Right ventricle myocardium superior (tissue), 1 donor: ENCODE data around the gene UVSSA. TPM values are rescaled to one million over a fixed set of nuclear protein-coding genes. Genes with fewer than 3 reads are reported as not detected.

Source experiments
- ATAC-seq: fragments of 200-7000 bp; cut with Tn5 transposase; one replicate; pipeline ENCODE4 v1.9.1; 2020; ENCODE audit warnings: mild to moderate bottlenecking; ENCODE audit not compliant: poor library complexity
- DNase-seq: peaks from one replicate; pipeline ENCODE4 v3.0.0-alpha.2; 2020
- intact Hi-C: fragments of 100-400 bp; cut with DNase I; formaldehyde crosslinking; loops from one replicate; pipeline ENCODE4 v1.11.2; 2022
- total RNA-seq: library from RNA; stranded (reverse); fragmentation: NEBNext Ultra II Directional; extraction: Animal tissue kit (Norgen Biotek cat#: 25700); gene quantifications from one replicate; pipeline ENCODE4 v1.2.1, GENCODE V29; 2021
- donor health status: DM: no; HTN: yes; CAD: no; lungs with severe emphysema.

The UVSSA gene
- total RNA-seq, 1 donor from 2014 or later, result 6.7 TPM

DNA sequence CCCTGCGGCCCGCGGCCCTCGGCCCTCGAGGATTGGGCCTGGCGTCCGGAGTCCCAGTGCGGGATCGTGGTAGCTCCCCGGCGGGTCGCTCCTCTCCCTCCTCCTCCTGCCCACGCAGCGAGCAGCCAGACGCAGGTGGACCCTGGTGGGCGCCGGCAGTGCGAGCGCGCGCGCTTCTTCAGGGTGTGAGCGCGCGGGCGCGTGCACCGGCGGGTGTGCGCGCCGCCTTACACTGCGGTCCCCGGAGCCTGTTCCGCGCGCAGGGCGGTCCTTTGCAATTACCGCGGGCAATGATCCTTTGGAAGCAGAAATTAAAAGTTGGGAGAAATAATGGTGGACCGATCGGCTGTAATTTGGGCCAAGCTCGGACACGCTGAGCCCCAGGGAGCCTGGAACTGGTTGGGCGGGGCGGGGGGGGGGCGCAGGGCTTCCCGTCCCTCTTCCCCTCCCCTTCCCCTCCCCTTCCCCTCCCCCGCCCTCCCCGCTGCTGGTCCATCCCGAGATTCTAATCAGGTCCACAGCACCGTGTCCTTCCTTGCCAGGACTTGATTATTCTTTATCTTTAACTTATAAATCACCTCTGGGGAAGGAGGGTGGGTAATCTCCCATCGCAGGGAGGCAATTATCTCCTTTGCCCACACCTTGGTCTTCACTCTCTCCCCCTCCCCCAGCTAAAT is 60.8 kb downstream of the UVSSA start:
- intact Hi-C loops, result no loop called here
- ATAC-seq (no peak), DNase-seq (peak; percentile 30)

DNA sequence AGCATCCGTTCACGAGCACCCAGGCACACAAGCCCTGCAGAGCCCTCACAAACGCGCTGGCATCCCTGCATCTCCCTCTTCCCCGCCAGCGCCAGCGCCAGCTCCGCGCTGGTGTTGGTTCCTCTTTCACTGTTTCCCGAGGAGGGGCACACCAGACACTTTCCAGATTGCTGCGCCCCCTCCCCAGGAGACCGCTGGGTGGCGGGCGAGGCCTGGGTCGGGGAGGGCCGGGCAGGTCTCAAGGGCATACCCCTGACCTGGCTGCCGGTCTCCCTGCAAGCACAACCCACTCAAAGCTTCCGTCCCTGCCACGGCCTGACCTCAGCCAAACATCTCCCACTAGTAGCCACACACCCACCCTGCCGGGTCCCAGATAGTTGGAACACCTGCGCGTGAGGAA is 61.4 kb downstream of the UVSSA start:
- ATAC-seq (no peak), DNase-seq (peak; percentile 14)
- intact Hi-C loops, result no loop called here

DNA sequence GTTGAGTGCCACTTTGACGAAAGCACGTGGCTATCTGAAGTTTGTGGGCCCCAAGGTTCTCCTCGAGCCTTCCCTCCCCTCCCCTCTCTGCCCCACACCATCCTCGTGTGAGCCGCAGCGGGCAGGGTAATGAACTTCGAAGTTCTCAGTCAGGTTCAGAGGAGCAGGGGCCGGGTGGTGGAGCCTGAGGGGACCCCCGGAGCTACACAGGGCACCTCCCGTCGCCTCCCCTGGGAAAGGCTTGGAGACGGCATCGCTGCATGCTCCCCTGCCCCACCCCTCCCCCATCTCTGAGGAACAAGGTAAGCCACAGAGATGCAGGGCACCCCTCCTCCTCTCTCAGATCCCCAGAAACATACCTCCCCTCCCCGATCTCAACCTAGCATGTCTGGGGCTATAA is 62.1 kb downstream of the UVSSA start:
- DNase-seq (no peak), ATAC-seq (no peak)
- intact Hi-C loops, result no loop called here

DNA sequence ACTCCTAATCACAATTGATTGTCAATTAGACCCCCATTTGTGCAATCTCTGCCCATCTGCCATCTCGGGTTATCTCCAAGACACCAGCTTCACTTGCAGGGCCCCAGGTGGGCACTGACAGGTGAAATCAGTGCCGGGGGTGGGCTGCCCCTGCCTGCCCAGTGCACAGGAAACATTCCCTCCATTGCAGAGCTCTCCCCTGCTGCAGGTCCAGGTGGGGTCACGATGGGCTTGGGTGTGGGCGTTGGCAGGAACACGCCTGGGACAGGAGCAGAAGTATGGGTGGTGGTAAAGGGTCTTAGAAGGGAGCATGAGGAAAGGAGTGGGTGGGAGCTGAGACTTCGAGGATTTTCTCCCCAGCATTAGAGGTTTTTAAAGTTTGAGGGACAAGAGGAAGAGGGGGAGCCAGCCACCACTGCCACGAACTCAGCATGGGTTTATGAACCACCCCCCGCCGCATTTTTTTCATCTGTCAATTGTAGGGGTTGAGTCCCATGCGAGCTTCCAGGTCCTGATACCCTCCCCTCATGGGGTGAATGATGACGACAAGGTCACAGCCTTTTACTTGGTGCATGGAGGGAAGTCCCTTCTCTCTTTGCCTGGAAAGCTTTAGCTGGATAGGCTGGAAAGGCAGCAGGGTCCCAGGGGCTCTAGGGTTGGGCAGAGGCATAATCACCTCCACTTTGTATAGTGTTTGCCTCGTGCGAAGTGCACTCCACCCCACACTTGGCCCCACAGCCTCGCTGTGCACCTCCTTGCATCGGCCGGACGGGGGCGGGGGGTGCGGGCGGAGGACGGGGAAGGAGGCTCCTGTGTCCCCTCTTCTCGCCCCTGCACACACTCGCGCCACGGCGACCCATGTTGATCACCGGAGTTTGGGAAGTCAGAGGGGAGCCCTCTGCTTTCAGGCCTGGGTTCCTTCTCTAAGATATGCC is 62.8 kb downstream of the UVSSA start:
- DNase-seq (peak; percentile 24), ATAC-seq (no peak)
- intact Hi-C loops, result no loop called here

DNA sequence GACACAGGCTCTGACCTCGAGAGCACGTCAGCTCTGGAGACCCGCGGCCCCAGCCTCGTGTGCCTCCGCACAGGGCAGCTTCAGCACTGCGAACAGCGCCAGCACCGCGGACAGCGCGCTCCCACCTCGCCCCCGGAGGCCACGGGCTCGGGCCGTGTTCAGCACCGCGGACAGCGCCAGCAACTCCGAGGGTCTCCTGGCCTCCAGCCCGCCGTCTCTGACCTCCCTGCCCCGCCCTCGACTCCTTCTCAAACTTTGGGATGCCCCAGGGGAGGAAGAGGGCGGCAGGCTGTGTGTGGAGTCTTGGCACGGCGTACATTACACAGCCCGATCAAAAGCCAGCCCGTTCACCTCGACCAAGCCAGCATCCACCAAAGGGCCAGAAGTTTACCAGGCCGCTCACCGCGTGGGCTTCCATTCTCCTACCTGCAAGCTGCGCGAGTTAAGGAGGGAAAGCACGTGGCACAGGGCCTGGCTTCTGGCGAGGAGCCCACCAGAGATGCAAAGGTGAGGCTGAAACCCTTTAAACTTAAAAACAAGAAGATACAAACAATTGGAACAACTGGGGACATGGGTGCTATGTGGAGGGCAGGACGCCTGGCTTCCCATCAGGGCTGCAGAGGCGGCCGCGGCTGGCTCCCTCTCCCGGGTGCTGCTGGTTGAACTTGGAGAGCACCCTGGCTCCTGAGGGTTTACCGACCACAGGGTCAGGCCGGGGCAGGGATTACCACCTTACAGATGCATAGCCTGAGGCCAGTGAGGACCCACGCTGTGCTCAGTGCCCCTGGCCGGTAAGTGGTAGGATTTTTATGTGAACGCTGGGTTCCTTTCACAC is 63.7 kb downstream of the UVSSA start:
- DNase-seq (peak; percentile 70), ATAC-seq (peak; percentile 82)
- intact Hi-C loops, result no loop called here

DNA sequence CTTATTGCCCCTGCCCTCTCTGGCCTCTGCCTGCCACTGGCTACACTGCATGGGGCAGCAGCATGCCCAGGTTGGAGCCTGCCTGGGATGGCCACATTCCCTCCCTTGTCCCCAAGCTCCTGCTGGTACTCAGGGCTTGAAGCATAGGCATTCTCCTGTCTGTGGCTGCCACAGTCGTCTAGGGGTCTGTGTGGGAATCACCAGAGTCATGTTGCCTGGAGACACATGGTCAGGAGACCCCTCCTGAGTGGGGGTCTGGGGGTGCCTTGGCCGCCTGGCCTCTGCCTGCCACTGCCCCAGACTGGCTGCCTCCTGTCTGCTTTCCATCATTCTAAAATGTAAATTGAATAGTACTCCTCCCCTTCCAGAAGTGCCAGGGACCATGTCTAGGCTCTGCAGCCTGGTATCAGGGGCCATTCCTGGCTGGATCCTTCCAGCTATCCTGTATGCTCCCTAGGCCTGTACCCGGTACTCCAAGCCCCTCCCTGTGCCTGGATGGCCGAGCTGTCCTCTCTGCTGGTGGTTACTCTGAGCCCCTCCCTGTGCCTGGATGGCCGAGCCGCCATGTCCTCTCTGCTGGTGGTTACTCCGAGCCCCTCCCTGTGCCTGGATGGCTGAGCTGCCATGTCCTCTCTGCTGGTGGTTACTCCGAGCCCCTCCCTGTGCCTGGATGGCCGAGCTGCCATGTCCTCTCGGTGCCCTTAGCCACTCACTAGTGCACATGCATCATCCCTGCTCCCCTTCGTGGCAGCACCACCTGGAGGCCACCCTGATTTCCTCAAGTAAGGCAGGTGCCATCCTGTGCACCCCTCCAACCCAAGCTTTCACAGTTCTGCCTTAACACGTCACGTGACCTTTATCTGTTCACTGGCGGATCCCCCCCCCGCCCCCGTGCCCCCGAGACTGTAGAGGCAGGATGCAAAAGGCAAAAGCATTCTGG is 64.7 kb downstream of the UVSSA start:
- no peak for ATAC-seq
- peak; percentile 19 for DNase-seq
- intact Hi-C loops, result no loop called here

DNA sequence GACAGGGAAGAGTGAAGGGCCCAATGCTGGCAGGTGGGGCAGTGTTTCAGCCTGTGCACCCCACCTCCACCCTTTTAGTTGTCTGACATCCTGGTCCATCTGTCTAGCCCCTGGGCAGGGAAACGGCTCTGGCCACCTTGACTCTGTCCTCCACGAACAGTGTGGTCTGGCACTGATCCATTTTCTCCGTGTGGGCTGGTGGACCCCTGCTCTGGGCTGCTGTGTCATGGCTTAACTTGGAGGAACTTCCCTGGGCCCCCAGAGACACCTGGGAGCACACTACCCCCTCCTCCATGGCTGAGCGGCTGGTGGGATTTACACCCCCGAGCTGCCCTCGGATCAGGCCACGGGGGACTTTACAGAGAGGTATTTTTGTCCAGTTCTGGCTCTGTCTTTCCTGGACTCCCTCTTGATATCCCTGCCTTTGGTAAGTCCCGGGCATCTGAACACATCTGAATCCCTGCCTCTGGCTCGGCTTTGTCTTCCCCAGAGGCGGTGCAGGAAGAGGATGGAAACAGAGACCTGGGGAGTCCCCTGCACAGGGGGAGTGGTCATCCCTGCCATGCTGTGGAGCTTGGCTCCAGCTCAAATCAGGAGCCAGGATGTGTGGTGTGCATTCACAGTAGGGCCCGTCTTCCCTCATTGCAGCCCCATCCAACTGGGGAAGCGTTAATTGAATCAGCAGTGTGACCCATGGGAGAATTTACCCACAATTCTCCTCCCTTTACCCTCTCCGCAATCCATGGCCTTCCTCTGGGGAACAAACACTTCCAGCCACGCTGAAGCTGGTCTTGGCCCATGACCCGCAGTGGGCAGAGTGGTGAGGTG is 65.6 kb downstream of the UVSSA start:
- intact Hi-C loops, result no loop called here
- DNase-seq (no peak), ATAC-seq (no peak)

DNA sequence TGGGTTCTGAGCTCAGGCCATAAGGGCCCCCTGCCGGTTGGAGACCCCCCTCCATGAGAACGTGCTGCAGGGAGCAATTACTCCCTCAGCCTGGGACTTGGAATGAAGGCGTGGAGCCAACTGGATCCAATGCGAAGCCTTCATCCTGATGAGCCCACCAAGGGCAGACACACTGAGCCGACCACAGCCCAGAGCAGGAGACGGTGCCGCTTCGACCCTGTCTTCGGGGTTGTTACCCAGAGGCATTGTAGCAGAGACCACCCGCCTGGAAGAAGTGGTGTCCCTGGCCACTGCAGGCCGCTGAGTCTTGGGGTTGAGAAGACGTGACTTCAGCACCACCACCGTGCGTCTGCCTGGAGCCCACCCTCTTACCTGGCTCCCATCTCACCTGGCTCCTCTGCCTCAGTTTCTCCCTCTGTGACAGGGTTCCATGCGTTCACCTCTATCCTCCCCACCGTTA is 66.2 kb downstream of the UVSSA start:
- intact Hi-C loops, result no loop called here
- DNase-seq (peak; percentile 16), ATAC-seq (no peak)

DNA sequence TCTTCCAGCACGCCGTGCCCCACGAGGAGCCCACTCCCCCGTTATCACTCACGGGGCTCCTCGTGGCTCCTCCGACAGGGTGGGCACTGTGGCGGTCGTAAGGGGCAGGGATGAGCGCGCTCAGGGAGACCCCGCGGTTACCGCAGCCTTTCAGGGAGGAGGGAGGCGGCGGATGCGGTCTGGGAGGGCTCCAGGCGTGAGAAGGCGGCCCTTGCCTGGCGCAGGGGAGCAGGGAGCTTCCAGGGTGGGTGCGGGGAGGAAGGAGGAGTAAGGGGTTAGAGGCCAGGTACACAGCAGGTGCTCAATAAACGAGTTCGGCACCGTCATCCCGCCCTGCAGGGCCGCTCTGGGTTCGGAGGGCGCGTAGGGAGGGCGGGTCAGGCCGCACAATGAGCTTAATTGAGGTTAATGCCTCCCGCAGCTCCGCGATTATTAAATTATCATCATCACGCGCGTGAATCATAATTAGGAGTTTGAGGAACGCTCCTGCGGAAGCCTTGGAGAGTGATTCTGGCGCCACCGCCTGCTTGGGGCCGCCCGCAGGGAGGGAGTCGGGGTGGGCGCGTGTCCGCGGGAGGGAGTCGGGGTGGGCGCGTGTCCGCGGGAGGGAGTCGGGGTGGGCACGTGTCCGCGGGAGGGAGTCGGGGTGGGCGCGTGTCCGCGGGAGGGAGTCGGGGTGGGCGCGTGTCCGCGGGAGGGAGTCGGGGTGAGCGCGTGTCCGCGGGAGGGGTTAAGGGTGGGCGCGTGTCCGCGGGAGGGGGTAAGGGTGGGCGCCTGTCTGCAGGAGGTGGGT is 66.9 kb downstream of the UVSSA start:
- peak; percentile 15 for DNase-seq
- ATAC-seq, result no peak
- intact Hi-C loops, result no loop called here

DNA sequence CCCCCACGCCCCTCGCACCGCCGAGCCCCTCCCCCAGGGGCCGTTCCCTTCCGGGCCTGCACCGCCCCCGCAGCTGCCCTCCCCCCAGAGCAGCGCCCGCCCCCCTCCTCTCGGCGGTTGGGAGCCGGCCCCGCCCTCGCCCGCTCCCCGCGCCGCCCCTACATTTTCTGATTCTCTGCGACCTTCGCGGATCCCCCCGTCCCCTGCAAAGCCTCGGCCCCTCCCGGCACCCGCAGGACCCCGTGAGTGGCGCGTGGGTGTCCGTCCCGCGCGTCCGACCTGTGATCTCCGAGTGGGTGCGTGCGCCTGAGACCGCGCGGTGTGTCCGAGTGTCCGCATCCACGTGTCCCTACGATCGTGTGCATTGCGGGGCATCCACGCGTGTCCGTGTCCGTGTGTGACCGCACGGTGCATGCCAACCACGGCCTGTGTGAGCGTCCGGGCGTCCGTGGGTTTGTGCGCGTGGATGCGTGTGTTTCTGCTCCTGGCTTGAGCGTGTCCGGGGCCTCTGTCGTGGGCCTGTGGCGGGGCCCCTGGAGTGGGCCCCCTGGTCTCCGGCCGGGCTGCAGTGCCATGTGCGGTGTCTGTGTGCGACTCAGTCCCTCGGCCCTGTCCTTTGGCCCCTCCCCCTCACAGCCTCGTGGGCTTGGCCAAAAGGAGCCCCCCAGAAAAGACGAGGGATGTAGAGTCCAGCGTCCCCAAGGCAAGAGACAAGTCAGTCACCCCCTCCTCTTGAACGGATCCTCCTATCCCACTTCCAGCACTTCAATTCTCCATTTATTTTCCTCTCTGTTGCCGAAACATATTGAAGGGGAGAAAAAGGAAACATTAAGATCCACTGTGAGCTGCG is 68.0 kb downstream of the UVSSA start:
- DNase-seq (peak; percentile 21), ATAC-seq (no peak)
- intact Hi-C loops, result no loop called here

DNA sequence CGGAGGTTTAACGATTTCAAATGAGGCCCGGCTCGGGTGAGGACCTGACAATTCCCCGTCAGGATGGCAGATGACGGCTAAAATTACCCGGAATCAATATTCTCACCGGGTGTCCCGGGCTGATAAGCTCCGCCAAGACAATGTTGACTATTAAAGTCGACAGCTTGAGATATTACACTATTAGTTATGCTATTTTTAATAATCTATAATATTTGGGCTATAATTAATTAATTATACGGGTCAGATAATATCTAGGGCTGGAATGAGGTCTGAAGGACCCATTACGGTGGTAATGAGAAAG is 68.6 kb downstream of the UVSSA start:
- intact Hi-C loops, result no loop called here
- ATAC-seq, result no peak
- no peak for DNase-seq

DNA sequence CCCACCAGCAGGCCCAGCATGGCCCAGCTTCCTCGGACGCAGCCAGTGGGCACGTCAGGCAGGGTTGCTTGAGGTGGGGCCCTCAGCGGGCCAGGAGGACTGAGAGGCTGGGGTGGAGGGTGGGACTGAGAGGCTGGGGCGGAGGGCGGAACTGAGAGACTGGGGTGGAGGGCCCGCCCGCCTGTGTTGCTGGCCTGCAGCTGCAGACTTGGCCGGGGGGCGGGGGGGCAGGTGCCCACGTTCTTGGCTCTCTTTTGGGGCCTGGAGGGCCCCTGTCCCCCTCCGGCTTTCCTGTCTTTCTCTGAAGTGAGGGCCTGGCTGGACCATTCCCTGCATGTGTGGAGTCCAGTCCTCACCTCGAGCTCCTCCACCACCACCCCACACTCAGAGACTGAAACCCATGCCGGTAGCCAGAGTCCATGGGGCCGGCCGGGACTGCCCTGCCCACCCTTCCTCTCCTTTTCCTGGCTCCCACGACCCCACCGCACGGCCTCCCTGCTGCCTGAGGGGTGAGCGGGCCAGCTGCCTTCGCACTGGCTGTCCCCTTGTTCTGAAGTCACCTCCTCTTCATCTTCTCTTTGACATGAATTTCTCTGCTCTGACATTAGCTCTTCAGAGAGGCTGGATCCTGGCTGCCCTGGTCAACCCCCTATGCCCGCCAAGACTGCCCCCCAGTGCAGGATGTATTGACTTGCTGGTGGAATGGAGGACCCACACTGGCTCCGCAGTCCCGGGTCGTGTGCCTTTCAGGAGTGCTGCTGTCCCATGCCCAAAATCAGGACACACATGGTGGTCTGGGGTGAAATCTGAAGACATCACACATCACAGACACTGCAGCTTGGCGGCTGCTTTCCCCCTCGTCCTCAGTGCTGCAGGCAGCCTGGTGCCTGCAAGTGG is 69.3 kb downstream of the UVSSA start:
- intact Hi-C loops, result no loop called here
- DNase-seq (peak; percentile 30), ATAC-seq (no peak)

DNA sequence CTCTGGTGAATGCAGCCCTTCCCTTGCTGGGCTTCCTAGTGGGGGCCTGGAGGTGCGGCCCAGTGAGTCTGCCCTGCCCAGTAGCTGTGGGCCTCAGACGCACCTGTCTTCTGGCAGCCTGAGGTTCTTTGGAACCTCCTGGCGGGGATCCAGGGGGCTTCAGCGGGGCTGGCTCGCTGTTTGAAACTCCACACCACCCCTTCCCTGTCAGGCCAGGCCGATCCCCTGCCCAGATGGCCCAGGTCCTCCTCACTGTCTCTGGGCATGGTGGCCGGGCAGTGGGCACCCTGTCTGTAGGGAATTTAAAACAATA is 69.9 kb downstream of the UVSSA start:
- intact Hi-C loops, result no loop called here
- DNase-seq (peak; percentile 32), ATAC-seq (no peak)

DNA sequence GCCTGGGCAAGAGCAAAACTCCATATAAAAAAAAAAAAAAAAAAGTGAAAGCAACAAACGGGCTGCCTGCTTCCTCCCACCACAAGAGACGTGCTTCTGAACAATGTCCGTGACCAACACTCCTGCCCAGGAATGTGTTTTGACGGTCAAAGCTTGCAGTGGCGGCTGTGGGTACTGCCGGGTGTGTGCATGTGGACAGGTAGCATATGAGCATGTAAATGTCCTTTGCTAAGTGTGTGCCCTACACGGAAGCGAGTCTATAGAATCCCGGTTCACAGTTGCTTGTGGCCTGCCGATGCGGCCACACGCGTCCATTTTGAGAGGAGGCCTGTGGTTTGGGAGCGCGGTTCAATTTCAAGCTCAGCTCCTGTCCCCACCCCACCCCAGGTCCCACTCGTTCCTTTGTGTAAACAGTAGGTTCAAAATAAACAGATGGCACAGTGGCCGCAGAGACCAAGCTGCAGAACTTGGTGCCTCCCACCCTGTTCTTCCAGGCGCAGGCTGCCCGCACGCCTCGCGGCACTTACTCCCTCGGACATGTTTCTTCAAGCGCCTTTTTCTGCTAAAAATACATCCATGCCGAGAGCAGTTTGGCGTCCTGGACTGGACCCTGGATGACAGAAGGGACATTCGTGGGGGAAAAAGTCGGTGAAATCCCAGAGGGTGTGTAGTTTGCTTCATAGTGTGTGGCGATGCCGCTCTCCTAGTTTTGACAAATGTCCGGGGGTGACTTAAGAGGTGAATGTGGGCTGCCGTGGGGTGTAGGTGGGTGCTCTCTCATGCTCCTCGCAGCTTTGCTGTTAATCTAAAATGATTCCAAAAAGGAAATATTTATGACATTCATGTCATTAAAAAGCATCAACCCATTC is 70.7 kb downstream of the UVSSA start:
- intact Hi-C loops, result no loop called here
- no peak for ATAC-seq
- peak; percentile 20 for DNase-seq
